Measurements from ENCODE around the gene DRAM1.
"Not testable (repeated sequence)": the region's sequence is repeated elsewhere in the genome, so short reads cannot be mapped to it uniquely, and the experiment has no call there.

The DRAM1 gene, protein sequence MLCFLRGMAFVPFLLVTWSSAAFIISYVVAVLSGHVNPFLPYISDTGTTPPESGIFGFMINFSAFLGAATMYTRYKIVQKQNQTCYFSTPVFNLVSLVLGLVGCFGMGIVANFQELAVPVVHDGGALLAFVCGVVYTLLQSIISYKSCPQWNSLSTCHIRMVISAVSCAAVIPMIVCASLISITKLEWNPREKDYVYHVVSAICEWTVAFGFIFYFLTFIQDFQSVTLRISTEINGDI

DNA sequence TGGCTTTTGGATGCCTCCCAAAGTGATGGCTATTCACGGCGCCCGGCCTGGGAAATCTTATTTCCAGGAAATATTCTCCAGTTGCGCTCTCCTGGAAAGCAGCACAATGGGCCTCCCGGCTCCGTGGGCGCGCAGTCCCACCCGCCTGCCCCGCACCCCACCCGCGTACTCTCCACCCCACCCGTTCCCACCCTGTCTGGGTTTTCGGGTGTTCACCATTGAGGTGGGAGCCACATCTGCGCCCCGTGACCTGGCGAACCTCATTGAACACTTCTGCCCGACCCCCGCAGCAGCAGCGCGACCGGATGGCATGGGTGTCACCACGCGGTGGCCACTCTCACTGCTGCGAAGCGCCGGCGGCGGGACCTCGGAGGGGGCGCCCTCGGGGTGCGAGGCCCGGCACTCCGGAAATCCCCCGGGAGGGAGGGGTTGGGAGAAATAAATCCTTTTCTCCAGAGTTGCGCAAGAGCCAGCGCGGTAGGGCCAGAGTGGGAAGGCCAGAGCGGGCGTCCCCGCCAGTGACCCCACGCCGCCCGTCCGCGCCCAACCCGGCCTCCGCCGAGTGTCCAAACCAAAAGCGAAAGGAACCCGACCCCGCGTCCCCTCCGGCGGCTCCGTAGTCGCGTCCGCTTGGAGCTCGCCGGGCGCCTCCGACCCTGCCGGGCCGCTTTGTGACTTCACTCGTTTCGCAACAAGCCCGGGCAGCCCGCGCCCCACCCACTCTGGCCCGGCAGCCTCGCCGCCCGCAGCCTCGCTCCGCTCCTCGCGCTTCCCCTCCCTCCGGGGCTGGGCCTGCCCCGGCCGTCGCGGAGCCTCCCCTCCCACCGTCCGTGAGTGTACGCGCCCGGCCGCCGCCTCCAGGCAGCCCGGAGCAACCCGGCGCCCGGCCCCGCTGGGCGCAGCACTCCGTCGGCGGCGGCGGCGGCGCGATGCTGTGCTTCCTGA is at the start of gene DRAM1:
TSS of gene DRAM1 (plus strand) at position 720 of the 945 bp plus-strand sequence. CDS start at position 930, 210 bp downstream.
- DNase-seq (ENCODE audit: low read depth in 2 of 2) = peak; percentile 74 to 79

DNA sequence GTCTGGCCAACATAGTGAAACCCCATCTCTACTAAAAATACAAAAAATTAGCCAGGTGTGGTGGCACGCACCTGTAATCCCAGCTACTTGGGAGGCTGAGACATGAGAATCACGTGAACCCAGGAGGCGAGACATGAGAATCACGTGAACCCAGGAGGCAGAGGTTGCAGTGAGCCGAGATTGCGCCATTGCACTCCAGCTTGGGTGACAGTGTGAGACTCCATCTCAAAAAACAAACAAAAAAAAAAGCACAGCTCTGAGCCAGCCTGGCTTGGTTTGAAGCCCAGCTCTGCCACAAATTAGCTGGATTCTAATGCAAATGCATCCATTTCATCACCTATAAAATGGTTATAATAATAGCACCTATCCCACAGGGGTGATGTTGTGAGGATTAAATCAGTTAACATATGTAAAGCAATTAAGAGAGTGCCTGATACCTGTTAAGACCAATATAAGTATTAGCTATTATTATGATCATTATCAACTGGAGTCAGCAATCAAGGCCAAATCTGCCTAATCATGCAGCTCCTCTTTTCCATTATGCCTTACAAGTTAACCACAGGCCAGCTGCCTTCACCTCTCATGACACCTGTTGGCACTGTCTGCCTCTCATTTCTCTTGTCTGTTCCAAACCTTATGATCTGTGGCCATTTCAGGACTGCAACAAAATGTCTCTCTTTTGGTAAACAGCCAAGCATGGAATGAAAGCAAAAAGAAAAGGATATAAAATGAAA is 48.8 kb upstream of the DRAM1 start:
- no peak for DNase-seq (ENCODE audit: low read depth in 2 of 2)

DNA sequence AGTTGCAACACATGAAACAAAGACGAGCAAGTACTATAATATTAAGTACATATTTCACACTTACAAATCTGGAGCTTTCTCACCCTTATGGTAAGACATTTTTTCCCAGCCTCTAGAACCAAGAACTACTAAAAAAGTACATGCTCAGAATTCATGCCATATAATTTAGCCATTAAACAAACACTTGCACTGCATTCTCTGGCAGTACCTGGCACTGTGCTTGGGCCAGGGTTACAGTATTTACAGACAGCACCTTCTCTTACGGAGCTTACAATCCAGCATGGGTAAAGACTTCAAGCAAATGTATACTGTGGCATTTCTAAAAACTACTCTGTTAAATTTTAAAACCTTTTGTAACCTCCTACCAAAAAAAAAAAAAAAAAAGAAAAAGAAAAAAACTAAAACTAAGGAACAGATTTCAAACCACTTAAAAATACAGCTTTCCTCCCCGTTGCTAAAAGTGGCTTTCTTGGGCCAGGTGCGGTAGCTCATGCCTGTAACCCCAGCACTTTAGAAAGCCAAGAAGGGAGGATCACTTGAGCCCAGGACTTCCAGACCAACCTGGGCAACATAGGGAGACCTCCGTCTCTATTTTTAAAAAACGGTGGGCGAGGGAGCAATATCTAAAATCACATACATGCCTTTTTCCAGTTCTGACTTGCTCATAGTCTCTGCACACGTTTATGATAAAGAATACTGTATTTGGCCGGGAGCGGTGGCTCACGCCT is 47.6 kb upstream of the DRAM1 start:
- no peak for DNase-seq (ENCODE audit: low read depth in 2 of 2)

DNA sequence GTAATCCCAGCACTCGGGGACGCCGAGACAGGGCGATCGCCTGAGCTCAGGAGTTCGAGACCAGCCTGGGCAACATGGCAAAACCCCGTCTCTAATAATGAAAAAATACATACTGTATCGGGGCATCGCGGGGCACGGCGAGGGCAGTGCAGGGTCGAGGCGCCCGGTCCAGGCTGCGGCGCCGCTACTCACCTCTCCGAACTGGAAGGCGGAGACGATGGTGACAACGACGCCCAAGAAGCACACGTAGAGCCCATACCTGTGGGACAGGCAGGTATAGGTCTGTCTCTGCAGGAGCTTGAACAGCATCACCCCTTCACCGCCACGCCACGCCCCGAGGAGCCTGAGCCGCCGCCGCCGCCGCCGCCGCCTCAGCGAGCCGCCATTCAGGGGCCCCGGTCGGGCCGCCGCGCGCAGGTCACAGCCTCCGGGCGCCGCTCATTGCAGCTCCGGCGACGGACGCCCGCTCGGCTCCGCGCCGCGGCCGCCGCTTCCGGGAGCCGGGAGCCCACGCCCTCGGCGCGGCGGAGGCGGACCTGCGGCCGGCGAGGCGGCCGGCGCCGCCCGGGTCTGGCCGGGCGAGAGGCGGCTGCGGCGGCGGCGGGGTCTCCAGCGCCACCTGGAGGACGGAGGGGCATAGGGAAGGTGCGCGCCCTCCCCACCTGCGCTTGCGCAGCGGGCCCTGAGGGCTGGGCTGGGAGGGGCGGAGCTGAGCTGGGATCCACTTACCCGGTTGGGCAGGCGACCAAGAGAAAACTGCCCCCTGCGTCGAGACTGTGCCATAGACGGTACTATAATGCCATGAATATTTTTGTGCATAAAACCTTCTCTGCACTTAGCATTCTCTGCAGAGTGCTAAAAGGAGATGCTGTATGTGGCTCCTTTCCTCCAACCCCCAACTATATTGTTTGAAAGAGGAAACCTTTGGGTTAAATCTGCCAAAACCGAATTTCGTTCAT is 46.7 kb upstream of the DRAM1 start, which contains the start of gene GNPTAB:
TSS of gene GNPTAB (minus strand) at position 593 of the 959 bp plus-strand sequence. CDS start at position 309, 284 bp downstream.
- peak; percentile 79 to 80 for DNase-seq (ENCODE audit: low read depth in 2 of 2)

DNA sequence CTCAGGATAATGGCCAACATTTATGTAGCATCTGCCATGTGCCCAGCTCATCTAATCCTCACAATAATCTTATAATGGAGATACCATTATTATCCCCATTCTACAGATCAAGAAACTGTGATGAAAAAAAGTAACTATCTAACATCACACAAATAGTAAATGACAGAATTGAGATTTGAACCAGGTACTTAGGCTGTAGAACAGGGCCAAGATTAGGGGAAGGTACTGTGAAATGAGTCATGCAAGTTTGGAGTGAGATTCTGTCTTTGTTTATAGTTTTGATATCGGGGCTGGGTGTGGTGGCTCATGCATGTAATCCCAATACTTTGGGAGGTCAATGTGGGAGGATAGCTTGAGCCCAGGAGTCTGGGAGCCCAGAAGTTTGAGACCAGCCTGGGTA is 45.4 kb upstream of the DRAM1 start:
- DNase-seq (ENCODE audit: low read depth in 2 of 2) = no peak

DNA sequence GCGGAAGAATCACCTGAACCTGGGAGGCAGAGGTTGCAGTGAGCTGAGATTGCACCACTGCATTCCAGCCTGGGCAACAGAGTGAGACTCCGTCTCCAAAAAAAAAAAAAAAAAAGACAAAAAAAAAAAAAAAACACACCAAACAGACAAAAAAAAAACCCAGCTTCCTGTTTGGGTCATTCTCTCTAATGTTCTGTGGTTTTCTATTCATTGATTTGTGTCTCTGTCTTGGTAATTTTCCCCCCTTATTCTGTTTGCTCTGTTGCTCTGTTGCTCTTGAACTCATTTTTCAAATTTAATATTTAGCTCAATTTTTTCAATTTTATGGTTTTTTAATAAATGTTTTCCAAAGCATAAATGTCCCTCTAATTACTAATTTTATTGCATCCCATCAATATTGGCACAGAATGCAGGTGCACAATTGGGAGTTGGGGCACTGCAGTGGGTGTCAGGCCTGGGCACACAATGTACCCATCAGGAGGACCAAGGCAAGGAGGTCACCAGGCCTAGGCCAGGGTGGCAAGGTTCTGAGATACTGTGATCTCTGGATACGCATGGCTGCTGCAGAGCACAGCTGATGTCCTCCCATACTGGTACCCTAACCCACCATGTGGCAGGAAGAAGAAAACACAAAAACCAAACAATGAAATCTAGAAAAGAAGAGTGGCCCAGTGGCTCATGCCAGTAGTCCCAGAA is 38.6 kb upstream of the DRAM1 start:
- no peak for DNase-seq (ENCODE audit: low read depth in 2 of 2)

DNA sequence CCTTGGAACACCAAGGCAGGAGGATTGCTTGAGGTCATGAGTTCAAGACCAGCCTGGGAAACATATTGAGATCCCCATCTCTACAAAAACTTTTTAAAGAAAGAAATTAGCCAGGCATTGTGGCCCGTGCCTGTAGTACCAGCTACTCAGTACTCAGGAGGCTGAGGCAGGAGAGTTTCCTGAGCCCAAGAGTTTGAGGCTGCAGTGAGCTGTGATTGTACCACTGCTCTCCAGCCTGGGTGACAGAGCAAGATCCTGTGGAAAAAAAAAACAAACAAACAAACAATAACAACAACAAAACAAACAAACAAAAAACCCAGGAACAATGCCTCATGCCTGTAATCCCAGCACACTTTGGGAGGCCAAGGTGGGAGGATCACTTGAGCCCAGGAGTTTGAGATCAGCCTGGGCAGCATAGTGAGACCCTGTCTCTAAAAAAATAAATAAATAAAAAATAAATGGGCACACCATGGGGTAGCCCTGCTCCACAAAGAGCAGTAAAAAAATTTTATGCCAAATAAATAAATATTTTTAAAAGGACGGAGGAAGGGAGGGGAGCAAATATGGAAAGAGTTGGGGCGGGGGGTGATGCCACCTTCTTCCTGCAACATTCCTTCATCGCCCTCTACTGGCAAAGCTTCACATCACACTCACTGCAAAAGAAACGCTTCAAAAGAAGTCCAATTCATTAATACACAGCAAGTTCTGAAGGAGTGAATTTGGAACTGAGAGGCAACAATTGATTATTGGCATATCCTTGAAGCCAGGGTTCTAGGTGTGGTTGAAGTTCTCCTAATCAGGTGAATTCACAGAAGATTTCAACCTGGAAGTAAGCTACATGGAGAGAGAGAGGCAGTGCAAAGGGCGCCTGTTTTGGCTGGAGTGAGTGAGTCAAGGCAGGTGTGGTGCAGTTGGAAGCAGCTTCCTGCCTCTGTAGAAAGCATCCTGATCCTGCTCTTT is 37.8 kb upstream of the DRAM1 start:
- peak; percentile 26 to 30 for DNase-seq (ENCODE audit: low read depth in 2 of 2)

DNA sequence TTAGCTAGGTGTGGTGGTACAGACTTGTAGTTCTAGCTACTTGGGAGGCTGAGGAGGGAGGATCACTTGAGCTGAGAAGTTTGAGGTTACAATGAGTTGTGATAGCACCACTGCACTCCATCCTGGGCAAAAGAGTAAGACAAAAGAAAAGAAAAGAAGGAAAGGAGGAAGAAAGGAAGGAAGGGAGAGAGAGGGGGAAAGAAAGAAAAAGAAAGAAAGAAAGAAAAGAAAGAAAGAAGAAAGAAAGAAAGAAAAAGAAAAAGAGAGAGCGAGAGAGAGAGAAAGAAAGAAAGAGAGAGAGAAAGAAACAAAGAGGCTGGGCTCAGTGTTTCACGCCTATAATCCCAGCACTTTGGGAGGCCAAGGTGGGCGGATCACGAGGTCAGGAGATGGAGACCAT is 36.3 kb upstream of the DRAM1 start:
- DNase-seq (ENCODE audit: low read depth in 2 of 2) = no peak

DNA sequence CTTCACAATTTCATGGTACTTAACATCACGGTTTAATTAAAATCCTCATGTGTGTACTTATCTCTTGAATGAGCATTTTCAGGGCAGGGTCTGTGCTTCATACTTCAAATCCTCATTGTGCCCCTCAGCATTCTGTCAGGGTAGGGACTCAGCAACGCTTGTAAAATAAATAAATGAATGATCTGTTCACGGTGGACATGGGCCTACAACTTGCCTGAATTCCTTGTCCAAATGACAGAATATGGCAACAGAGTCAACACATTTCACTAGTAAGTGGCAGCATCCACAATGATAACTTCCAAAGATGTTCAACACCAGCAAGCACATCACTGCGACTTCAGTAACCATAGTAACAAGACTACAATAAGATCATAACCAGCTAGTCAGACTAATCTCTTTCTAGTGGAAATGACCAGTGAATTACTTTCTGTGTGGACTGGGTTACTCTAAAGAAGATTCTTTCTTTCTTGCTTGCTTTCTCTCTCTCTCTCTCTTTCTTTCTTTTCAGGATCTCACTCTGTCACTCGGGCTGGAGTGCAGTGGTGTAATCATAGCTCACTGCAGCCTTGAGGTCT is 32.2 kb upstream of the DRAM1 start:
- no peak for DNase-seq (ENCODE audit: low read depth in 2 of 2)

DNA sequence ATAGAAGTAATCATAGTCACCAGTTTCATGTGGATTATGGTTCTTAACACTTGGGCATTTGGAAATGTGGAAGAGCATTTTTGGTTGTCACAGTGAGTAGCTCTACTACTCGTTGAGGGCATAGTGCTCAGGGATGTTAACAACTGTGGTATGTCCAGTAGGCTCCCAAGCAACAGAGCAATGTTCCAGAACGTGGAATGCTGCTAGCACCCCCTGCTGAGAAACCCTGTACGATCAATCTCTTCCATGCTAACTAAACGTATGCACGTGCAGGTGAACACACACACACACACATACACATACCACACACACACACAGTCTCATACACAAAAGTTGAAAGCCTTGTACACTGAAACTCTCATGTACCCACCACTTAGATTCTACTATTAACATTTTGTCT is 30.1 kb upstream of the DRAM1 start:
- no peak for DNase-seq (ENCODE audit: low read depth in 2 of 2)

DNA sequence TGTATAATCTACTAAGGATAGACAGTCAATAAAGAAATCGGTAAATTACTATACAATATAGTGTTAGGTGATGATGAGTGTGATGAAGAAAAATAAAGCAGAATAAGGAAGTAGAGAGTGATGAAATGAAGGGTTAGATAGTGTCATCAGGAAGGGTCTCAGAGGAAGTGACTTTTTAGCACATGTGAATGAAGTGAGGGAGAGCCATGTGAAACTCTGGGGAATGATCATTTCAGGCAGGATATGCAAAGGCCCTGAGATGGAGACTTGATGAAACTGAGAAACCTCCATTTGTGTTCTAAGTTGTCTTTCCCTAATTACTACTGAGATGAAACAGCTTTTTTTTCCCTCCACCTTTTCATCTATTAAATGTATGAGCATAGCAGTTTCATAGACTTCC is 27.2 kb upstream of the DRAM1 start:
- DNase-seq (ENCODE audit: low read depth in 2 of 2) = no peak

DNA sequence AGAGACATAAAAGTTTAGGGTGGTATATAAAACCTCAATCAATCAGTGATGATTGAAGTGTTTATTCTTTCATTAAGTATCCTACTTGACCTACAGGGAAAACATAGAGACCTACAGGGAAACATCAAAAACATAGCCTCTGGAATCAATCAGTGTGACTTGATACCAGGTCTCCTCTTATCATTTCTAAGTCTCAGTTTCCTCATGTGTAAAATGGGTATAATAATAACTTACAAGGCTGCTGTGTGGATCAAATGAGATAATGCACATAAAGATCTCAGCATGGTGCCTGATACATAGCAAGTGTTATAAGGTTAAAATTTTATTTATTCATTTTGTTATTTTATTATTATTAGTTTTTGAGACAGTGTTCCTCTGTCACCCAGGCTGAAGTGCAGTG is 24.4 kb upstream of the DRAM1 start:
- no peak for DNase-seq (ENCODE audit: low read depth in 2 of 2)

DNA sequence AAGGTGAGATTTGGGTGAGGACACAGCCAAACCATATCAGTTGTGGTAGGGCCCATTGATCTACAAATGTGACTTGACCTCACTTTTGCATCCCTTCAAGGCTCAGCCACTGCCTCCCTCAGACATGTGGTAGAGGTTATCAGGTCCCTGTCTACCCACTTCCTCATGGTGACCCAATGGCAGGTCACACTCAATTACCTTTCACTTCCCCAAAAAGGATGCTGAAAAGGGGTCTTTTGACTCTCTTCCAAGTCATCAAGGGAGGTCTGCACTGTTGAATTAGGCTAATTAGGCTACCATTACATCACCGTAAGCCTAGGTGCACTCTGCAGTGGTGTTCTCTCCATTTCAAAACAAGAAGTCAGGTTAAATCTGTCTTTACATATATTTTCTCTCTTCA is 22.6 kb upstream of the DRAM1 start:
- no peak for DNase-seq (ENCODE audit: low read depth in 2 of 2)

DNA sequence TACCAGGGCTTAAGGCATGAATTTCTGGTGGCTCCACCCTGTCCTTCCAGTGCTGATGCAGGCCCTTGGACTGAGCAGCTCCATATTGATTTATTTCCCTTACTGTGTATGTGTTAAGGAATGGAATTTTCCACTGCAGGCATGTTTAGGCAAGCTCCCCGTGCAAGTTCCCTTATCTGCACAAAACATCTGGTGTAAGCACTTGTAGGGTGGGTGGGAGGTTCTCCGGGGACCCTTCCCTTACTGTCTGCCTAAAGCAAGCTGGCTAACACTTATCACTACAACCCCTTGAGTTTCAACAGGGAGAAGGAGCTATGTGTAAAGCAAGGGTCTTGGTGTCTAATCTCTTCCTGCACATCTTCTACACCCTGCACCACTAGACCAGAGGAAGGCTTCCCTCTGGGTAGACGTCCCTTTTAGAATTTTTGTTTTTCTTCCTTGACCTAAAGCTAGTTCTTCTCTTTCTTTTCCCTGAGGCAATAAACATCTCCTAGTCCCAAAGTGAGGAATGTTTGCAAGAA is 22.0 kb upstream of the DRAM1 start:
- peak in 1 of 2 experiments; percentile 29 for DNase-seq (ENCODE audit: low read depth in 2 of 2)

DNA sequence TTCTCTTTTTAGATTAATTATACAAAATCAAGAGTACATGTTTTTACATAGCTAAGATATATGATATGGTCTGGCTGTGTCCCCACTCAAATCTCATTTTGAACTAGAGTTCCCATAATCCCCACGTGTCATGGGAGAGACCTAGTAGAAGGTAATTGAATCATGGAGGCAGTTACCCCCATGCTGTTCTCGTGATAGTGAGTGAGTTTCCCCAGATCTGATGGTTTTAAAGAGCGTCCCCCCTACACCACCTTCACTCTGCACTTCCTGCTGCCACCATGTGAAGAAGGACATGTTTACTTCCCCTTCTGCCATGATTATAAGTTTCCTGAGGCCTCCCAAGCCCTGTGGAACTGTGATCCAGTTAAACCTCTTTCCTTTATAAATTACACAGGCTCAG is 21.4 kb upstream of the DRAM1 start:
- DNase-seq (ENCODE audit: low read depth in 2 of 2) = no peak

DNA sequence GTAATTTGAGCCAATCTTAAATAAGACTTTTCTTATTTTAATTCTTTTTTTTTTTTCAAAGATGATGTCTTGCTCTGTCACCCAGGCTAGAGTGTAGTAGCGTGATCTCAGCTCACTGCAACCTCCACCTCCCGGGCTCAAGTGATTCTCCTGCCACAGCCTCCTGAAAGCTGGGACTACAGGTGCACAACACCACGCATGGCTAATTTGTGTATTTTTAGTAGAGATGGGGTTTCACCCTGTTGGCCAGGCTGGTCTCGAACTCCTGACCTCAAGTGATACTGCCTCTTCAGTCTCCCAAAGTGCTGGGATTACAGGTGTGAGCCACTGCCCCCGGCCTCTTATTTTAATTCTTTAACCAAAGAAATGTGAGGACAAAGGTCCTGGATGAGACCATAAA is 20.8 kb upstream of the DRAM1 start:
- DNase-seq (ENCODE audit: low read depth in 2 of 2) = not testable (repeated sequence)

DNA sequence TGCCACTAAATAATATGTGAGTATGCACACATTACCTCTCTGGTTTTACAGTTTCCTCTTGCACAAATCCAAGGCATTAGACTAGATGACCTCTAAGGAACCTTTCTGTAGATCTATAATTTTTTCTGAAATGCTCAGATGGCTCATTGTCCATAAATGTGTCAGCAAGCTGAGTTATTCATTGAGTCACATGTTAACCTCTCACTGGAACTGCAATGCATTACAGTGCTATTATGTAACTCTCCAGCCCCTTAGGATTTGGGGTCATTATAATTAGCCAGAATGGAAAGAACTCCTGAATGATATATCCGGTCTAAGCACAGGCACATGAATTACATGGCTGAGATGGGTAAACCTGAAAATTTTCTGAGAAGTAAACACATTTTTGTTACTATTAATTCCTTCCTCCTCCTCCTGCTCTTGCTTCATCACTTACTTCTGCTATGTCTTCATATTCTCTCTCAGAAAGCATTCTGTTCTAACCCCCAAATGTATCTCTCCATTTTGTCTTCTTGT is 20.3 kb upstream of the DRAM1 start:
- peak; percentile 93 for DNase-seq (ENCODE audit: low read depth in 2 of 2)

DNA sequence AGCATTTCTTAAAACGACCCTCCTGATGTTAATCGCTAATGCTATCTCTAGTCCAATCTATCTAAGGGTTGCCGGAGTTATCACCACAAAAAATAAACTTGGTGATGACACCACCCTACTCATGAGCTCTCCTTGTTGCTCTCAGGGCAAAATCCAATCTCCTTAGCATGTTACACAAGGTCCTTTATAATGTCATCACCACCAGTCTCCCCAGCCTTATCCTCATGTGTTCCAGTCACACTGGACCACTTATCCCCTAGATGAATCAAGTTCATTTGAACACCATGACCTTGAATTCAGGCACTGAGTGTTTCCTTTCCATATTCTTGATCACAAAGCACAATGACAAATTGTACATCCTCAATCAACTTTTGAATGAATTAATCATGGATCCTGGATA is 19.0 kb upstream of the DRAM1 start:
- DNase-seq (ENCODE audit: low read depth in 2 of 2) = no peak

Data from fibroblast of skin of left quadriceps (primary cell).